H4 (cell line): ENCODE data around the gene COL6A5. TPM values are rescaled to one million over a fixed set of nuclear protein-coding genes. Genes with fewer than 3 reads are reported as not detected.
"Not testable (repeated sequence)": the region's sequence is repeated elsewhere in the genome, so short reads cannot be mapped to it uniquely, and the experiment has no call there.

Experiments used
- DNase-seq: peaks from one replicate; pipeline ENCODE4 v3.0.0-alpha.2; 2015; ENCODE audit warnings: low spot score
- total RNA-seq: library from RNA; depleted of rRNA; stranded (reverse); fragments of >200 nt; shearing (Covaris generic); gene quantifications from 2 replicates; pipeline ENCODE4 v1.2.3, GENCODE V29; 2014; rRNA removed

Gene COL6A5
- total RNA-seq, result not detected in 2 replicates

GRCh38 chr3:130345487-130346079, at the start of gene COL6A5:
TSS of gene COL6A5 (plus strand) at chr3:130345672. CDS start at chr3:130373639, 27,967 bp downstream.
- DNase-seq, result no peak

- no peak for DNase-seq
Measured at GRCh38 chr3:130299531-130299930, 45.9 kb upstream of the COL6A5 start.

GRCh38 chr3:130300888-130301287, 44.6 kb upstream of the COL6A5 start:
- no peak for DNase-seq

GRCh38 chr3:130310109-130310508, 35.4 kb upstream of the COL6A5 start:
- no peak for DNase-seq

GRCh38 chr3:130312374-130312773, 33.1 kb upstream of the COL6A5 start:
- DNase-seq, result no peak

GRCh38 chr3:130316169-130316568, 29.3 kb upstream of the COL6A5 start:
- no peak for DNase-seq

GRCh38 chr3:130323503-130323902, 22.0 kb upstream of the COL6A5 start:
- DNase-seq, result no peak

GRCh38 chr3:130340766-130341165, 4.7 kb upstream of the COL6A5 start:
- DNase-seq, result no peak

GRCh38 chr3:130341388-130341787, 4.1 kb upstream of the COL6A5 start:
- peak; percentile 83 for DNase-seq

GRCh38 chr3:130341882-130342281, 3.6 kb upstream of the COL6A5 start:
- peak; percentile 25 for DNase-seq

- DNase-seq, result no peak
Measured at GRCh38 chr3:130342821-130343661, 2.4 kb upstream of the COL6A5 start.

- DNase-seq, result not testable (repeated sequence)
Measured at GRCh38 chr3:130348258-130348657, 2.8 kb downstream of the COL6A5 start.

GRCh38 chr3:130354430-130354829, 9.0 kb downstream of the COL6A5 start:
- DNase-seq, result peak; percentile 62

GRCh38 chr3:130374033-130374432, 28.6 kb downstream of the COL6A5 start:
- DNase-seq, result no peak

GRCh38 chr3:130374908-130375307, 29.4 kb downstream of the COL6A5 start:
- no peak for DNase-seq

- DNase-seq, result no peak
Measured at GRCh38 chr3:130377960-130378676, 32.6 kb downstream of the COL6A5 start.

GRCh38 chr3:130378677-130379191, 33.3 kb downstream of the COL6A5 start:
- DNase-seq, result no peak

GRCh38 chr3:130379274-130379673, 33.8 kb downstream of the COL6A5 start:
- no peak for DNase-seq

- no peak for DNase-seq
Measured at GRCh38 chr3:130380398-130380797, 34.9 kb downstream of the COL6A5 start.

- no peak for DNase-seq
Measured at GRCh38 chr3:130383424-130383823, 38.0 kb downstream of the COL6A5 start.

- DNase-seq, result no peak
Measured at GRCh38 chr3:130384476-130385025, 39.1 kb downstream of the COL6A5 start.
